Spleen (tissue), 11 donors: ENCODE results near the gene SLC7A10. TPM values are rescaled to one million over a fixed set of nuclear protein-coding genes. Genes with fewer than 3 reads are reported as not detected.

Experiments
- DNase-seq: peaks from one replicate; pipeline ENCODE4 v3.0.0-alpha.2; 2020
- H3K27ac ChIP-seq, 8 donors: fragments of 200-600 bp; sonication (generic) in 7 of 8; 1 replicate in 4 of 8; 2 replicates in 4 of 8; pipeline versions ENCODE4 v1.5.0 to v1.8.0; 2016 to 2021; ENCODE audit warnings: inconsistent platforms in 4 of 8, mild to moderate bottlenecking in 4 of 8, moderate library complexity in 1 of 8
- H3K27me3 ChIP-seq, 7 donors: fragments of 200-600 bp; sonication (generic) in 6 of 7; replicated peaks in 1 of 7; 1 replicate in 4 of 7; 2 replicates in 3 of 7; pipeline versions ENCODE4 v1.5.0 to v1.8.0; 2016 to 2021; ENCODE audit warnings: inconsistent platforms in 3 of 7, mild to moderate bottlenecking in 1 of 7
- H3K36me3 ChIP-seq, 6 donors: fragments of 200-600 bp; sonication (generic) in 5 of 6; 1 replicate in 4 of 6; 2 replicates in 2 of 6; pipeline versions ENCODE4 v1.5.0 to v1.8.0; 2016 to 2021; ENCODE audit warnings: inconsistent platforms in 2 of 6
- H3K4me1 ChIP-seq, 6 donors: fragments of 200-600 bp; sonication (generic) in 5 of 6; 1 replicate in 3 of 6; 2 replicates in 3 of 6; pipeline versions ENCODE4 v1.5.0 to v1.8.0; 2016 to 2021; ENCODE audit warnings: inconsistent platforms in 3 of 6
- H3K4me3 ChIP-seq, 8 donors: fragments of 200-600 bp; sonication (generic) in 7 of 8; 1 replicate in 4 of 8; 2 replicates in 4 of 8; pipeline versions ENCODE4 v1.5.0 to v1.8.0; 2016 to 2021; ENCODE audit warnings: inconsistent platforms in 4 of 8, mild to moderate bottlenecking in 4 of 8, moderate library complexity in 2 of 8
- H3K9me3 ChIP-seq, 8 donors: fragments of 200-600 bp; sonication (generic) in 7 of 8; 1 replicate in 4 of 8; 2 replicates in 4 of 8; pipeline versions ENCODE4 v1.5.0 to v1.8.0; 2016 to 2021; ENCODE audit warnings: inconsistent platforms in 4 of 8
- POLR2A ChIP-seq, 3 donors: fragments of 450-650 bp; IDR thresholded peaks; one replicate each; pipeline ENCODE4 v1.5.1; 2017; ENCODE audit warnings: antibody characterized with exemption in 3 of 3, mild to moderate bottlenecking in 1 of 3
- POLR2AphosphoS5 ChIP-seq, 3 donors: sonication (generic); formaldehyde crosslinking; IDR thresholded peaks; one replicate each; pipeline ENCODE4 v1.5.1; 2017; ENCODE audit warnings: antibody characterized with exemption in 3 of 3
- WGBS, 5 donors: extraction: QIAGEN DNeasy Blood & Tissue Kit in 3 of 5; methylation state at CpG; one replicate each; pipeline versions ENCODE4 v1.1.5 to v1.1.7; 2013 to 2018; 5-methylcytosine and 5-hydroxymethylcytosine counted together
- intact Hi-C: fragments of 100-400 bp; cut with DNase I; formaldehyde crosslinking; loops from one replicate; pipeline ENCODE4 v1.15.0; 2023; ENCODE audit warnings: low total_unique reads
- polyA plus RNA-seq, 3 donors: library from polyadenylated mRNA; stranded (reverse); fragments of 200-250 nt; gene quantifications; one replicate each; pipeline ENCODE4 v1.2.1, GENCODE V29; 2013
- total RNA-seq, 7 donors: library from RNA; depleted of rRNA in 3 of 7; stranded (reverse); fragments of >200 nt in 3 of 7; fragmentation: NEBNext Ultra II Directional in 4 of 7; extraction: Animal tissue kit (Norgen Biotek cat#: 25700) in 4 of 7; gene quantifications; one replicate each; pipeline versions ENCODE4 v1.1.0 to v1.2.1, GENCODE V29; 2016 to 2021
- TF ChIP-seq, protein P1 (sequence below), 11 experiments: fragments of 200-600 bp in 7 of 11; fragments of 450-650 bp in 4 of 11; sonication (generic) in 4 of 11; IDR thresholded peaks in 8 of 11; conservative IDR thresholded peaks in 3 of 11; 1 replicate in 7 of 11; 2 replicates in 4 of 11; pipeline versions ENCODE4 v1.4.0 to v1.8.0; 2016 to 2021; ENCODE audit warnings: antibody characterized with exemption in 11 of 11, inconsistent platforms in 4 of 11, mild to moderate bottlenecking in 1 of 11
- donor health status: healthy with polysubstance abuse.
- donor health status: DM: no; HTN: no; CAD: no; lungs with moderate emphysema.
- donor health status: DM: no; HTN: no; CAD: no.
- donor health status: Bipolar disorder and iron deficiency.
- donor health status: healthy.
- donor health status: DM: no; HTN: no; CAD: no.
- donor health status: DM: yes; HTN: yes; CAD: no.

Gene SLC7A10
- total and polyA plus RNA-seq, 10 donors: 0.06 to 0.37 (median 0.19) TPM; not detected in 6

DNA sequence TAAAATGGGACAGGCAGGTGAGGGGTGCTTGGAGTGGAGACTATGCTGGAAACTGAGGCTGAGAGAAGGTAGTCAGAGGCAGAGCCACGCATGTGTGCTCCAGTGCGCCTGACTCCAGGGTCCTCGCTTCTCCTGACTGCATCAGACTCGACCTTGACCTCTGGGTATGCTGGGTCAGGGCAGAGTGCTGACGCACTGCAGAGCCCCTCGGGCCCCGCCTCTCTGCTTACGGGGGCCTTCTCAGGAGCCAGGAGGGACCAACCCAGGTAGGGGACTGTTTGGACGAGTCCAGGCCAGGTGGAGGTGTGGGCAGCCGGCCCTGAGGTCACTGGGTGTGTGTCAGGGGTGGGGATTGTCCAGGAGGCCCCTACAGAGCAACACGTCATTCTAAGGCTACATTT lies 22.9 kb upstream of the SLC7A10 start:
- Histone ChIP-seq H3K4me1 (peaks cover 0 to 29% (median 14%) of the 10 kb centered on the region in 6 donors), H3K9me3 (peaks cover 0 to 14% (median 11%) of the 10 kb centered on the region in 8 donors), H3K36me3 (no peaks in the 10 kb centered on the region), H3K27me3 (peaks cover 0 to 28% (median 0%) of the 10 kb centered on the region in 7 donors), H3K27ac (peak overlapping the region in 3 of 8 donors; percentile 42 to 76 (median 56)), H3K4me3 (no peak overlapping the region)
- WGBS, 5 donors: 60 to 76% (median 64%) methylated on average over 8 to 11 of the region's 11 CpGs
- DNase-seq: peak; percentile 70
- intact Hi-C loops: no loop called here
- TF ChIP-seq POLR2A (IDR thresholded peaks at IDR 0.05) (no peak), POLR2AphosphoS5 (IDR thresholded peaks at IDR 0.05) (no peak)

DNA sequence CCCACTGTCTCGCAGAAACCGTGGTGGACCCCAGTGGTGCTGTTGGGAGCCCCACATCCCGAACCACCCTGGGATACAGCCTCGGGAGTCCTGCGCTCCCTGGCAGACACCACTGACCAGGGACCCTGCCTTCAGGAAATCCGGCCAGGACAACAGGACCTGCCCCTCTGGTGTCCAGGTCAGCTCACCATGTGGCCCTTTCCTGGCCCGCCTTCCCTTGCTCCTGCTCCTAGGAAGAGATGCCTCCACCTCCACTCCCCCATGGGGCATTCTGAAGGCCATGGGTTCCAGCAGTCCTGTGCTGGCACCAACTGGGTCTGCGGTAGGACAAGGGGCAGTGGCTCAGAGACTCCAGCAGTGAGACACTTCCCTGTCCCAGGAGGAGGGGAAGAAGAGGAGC lies 22.5 kb upstream of the SLC7A10 start:
- no peaks in the 10 kb centered on the region for H3K36me3 ChIP-seq
- intact Hi-C loops: no loop called here
- DNase-seq: peak; percentile 67
- no peak overlapping the region for H3K27ac ChIP-seq
- TF ChIP-seq, protein P1, sequence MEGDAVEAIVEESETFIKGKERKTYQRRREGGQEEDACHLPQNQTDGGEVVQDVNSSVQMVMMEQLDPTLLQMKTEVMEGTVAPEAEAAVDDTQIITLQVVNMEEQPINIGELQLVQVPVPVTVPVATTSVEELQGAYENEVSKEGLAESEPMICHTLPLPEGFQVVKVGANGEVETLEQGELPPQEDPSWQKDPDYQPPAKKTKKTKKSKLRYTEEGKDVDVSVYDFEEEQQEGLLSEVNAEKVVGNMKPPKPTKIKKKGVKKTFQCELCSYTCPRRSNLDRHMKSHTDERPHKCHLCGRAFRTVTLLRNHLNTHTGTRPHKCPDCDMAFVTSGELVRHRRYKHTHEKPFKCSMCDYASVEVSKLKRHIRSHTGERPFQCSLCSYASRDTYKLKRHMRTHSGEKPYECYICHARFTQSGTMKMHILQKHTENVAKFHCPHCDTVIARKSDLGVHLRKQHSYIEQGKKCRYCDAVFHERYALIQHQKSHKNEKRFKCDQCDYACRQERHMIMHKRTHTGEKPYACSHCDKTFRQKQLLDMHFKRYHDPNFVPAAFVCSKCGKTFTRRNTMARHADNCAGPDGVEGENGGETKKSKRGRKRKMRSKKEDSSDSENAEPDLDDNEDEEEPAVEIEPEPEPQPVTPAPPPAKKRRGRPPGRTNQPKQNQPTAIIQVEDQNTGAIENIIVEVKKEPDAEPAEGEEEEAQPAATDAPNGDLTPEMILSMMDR (IDR thresholded peaks at IDR 0.05 in 8 of 11, conservative IDR thresholded peaks at IDR 0.05 in 3 of 11): no peak
- no peak for TF ChIP-seq POLR2AphosphoS5 (IDR thresholded peaks at IDR 0.05)
- peaks cover 0 to 23% (median 0%) of the 10 kb centered on the region in 7 donors for H3K27me3 ChIP-seq
- H3K9me3 ChIP-seq: peaks cover 0 to 14% (median 11%) of the 10 kb centered on the region in 8 donors
- 41 to 80% (median 77%) methylated on average over 4 to 8 of the region's 8 CpGs for WGBS, 5 donors
- no peak overlapping the region for H3K4me3 ChIP-seq
- H3K4me1 ChIP-seq: peaks cover 0 to 29% (median 14%) of the 10 kb centered on the region in 6 donors

DNA sequence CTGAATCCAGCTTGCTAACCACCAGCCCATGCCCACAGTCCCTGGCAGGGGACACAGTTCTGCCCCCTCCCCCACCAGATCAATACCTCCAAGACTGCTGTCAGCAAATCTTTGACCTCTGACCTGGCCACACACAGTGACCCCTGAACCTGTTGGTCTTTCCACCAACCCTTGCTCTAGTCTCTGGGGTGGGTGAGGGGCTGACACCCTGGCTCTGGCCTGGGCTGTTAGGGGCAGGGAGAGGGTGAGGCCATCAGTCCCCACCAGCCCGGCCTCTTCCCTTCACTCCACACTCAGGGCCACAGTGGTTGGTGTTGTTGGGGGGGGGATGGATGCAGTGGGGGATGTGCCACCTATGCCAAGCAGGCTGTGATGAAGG lies 21.8 kb upstream of the SLC7A10 start:
- Histone ChIP-seq H3K9me3 (peaks cover 0 to 14% (median 11%) of the 10 kb centered on the region in 8 donors), H3K27ac (no peak overlapping the region), H3K27me3 (peaks cover 0 to 17% (median 0%) of the 10 kb centered on the region in 7 donors), H3K36me3 (no peaks in the 10 kb centered on the region), H3K4me1 (peaks cover 0 to 29% (median 14%) of the 10 kb centered on the region in 6 donors), H3K4me3 (no peak overlapping the region)
- TF ChIP-seq, protein P1 (IDR thresholded peaks at IDR 0.05 in 8 of 11, conservative IDR thresholded peaks at IDR 0.05 in 3 of 11): no peak
- no peak for TF ChIP-seq POLR2AphosphoS5 (IDR thresholded peaks at IDR 0.05)
- TF ChIP-seq POLR2A (IDR thresholded peaks at IDR 0.05): no peak
- DNase-seq: peak; percentile 57
- 78 to 96% (median 93%) methylated on average over 1 of the region's 1 CpG for WGBS, 5 donors
- intact Hi-C loops: no loop called here

DNA sequence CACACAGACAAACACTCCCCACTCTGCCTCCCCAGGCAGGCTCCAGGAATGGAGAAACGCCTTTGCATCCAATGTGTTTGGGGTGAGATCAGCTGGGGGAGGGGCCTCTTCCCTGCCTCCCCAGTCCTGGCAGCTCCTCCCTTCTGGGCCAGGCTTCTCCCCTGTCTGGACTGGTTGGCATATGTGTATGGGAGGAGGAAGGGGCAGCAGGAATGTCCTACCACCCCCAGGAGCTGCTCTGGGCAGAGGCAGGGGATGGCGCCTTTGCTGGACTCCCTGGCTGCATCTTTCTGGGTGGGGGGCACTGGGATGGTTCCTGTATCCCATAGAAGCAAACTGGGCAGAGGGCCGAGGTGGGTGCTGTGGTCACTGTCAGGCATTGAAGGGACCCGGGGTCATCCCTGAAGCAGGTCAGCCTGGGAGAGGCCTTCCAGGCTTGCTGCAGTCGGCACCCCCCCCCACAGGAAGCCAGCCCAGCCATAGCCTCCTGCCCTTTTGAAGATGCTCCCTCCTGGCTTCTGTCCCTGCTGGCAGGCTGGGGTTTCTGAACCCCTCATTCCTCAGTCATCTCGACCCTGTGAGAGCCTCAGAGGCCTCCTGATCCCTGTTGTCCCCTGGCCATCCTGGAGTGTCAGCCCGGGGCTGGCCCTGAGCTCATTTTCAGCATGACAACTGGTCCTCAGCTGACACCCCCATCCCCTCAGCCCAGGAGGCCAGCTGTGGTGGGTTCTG lies 21.2 kb upstream of the SLC7A10 start:
- no peak overlapping the region for H3K27ac ChIP-seq
- peaks cover 0 to 17% (median 0%) of the 10 kb centered on the region in 7 donors for H3K27me3 ChIP-seq
- peaks cover 0 to 14% (median 11%) of the 10 kb centered on the region in 8 donors for H3K9me3 ChIP-seq
- intact Hi-C loops: no loop called here
- H3K36me3 ChIP-seq: no peaks in the 10 kb centered on the region
- TF ChIP-seq, protein P1 (IDR thresholded peaks at IDR 0.05 in 8 of 11, conservative IDR thresholded peaks at IDR 0.05 in 3 of 11): no peak
- no peak for TF ChIP-seq POLR2A (IDR thresholded peaks at IDR 0.05)
- no peak for TF ChIP-seq POLR2AphosphoS5 (IDR thresholded peaks at IDR 0.05)
- peak; percentile 66 for DNase-seq
- 69 to 86% (median 76%) methylated on average over 5 to 7 of the region's 7 CpGs for WGBS, 5 donors
- no peak overlapping the region for H3K4me3 ChIP-seq
- peaks cover 1 to 34% (median 16%) of the 10 kb centered on the region in 6 donors for H3K4me1 ChIP-seq
